Brain microvascular endothelial cell (primary cell): ENCODE results near the gene TMEM212.

Source experiments
- DNase-seq: peaks from one replicate; pipeline ENCODE4 v3.0.0-alpha.2; 2020
- H3K27ac ChIP-seq: fragments of 250-450 bp; sonication (Bioruptor Pico); 2 replicates; pipeline ENCODE4 v1.5.1; 2020; ENCODE audit warnings: mild to moderate bottlenecking, moderate library complexity
- H3K27me3 ChIP-seq: fragments of 250-450 bp; sonication (Bioruptor Pico); replicated peaks from 2 replicates; pipeline ENCODE4 v1.5.1; 2020; ENCODE audit warnings: mild to moderate bottlenecking
- H3K36me3 ChIP-seq: fragments of 250-450 bp; sonication (Bioruptor Pico); replicated peaks from 2 replicates; pipeline ENCODE4 v1.5.1; 2020; ENCODE audit warnings: mild to moderate bottlenecking
- H3K4me3 ChIP-seq: 2 replicates; pipeline ENCODE4 v1.5.1; 2011; ENCODE audit warnings: low read depth, mild to moderate bottlenecking, control low read depth, low read length, moderate library complexity
- CTCF ChIP-seq: IDR thresholded peaks from 2 replicates; pipeline ENCODE4 v1.5.1; 2011; ENCODE audit warnings: low read depth, mild to moderate bottlenecking, moderate library complexity, low read length, control low read depth, inconsistent platforms; ENCODE audit errors: missing control alignments
- in situ Hi-C: cut with HindIII; loops from 2 replicates; pipeline ENCODE4 v1.10.0; 2017; ENCODE audit warnings: low sequenced_read_pairs, low pct_ligation_motif_present

TMEM212 gene

GRCh38 chr3:171842864-171843518, at the start of gene TMEM212:
Gene TMEM212, plus strand, starts transcription at chr3:171843349. Its CDS starts 35 bp downstream, at chr3:171843384.
- H3K36me3 ChIP-seq, result no peaks in the 10 kb centered on the region
- TF ChIP-seq CTCF, result no peak
- peak within 1 kb of the TSS; percentile 49 for H3K27ac ChIP-seq
- in situ Hi-C loops, result no loop called here
- H3K4me3 ChIP-seq, result no peak within 1 kb of the TSS
- H3K27me3 ChIP-seq, result no peaks in the 10 kb centered on the region
- DNase-seq, result no peak

- in situ Hi-C loops, result no loop called here
- TF ChIP-seq CTCF, result no peak
- Histone ChIP-seq H3K27ac (peak overlapping the region; percentile 78), H3K36me3 (no peaks in the 10 kb centered on the region), H3K27me3 (no peaks in the 10 kb centered on the region), H3K4me3 (no peak overlapping the region)
- no peak for DNase-seq
Measured at GRCh38 chr3:171796625-171797264, 46.4 kb upstream of the TMEM212 start.

GRCh38 chr3:171797265-171797679, 45.9 kb upstream of the TMEM212 start:
- no peak for TF ChIP-seq CTCF
- Histone ChIP-seq H3K27me3 (no peaks in the 10 kb centered on the region), H3K36me3 (no peaks in the 10 kb centered on the region), H3K4me3 (no peak overlapping the region), H3K27ac (peak overlapping the region; percentile 78)
- in situ Hi-C loops, result no loop called here
- no peak for DNase-seq

- H3K27me3 ChIP-seq, result no peaks in the 10 kb centered on the region
- H3K4me3 ChIP-seq, result no peak overlapping the region
- in situ Hi-C loops, result no loop called here
- no peak for TF ChIP-seq CTCF
- DNase-seq, result no peak
- peak overlapping the region; percentile 78 for H3K27ac ChIP-seq
- no peaks in the 10 kb centered on the region for H3K36me3 ChIP-seq
Measured at GRCh38 chr3:171797873-171798272, 45.3 kb upstream of the TMEM212 start.

- in situ Hi-C loops, result no loop called here
Measured at GRCh38 chr3:171799501-171799900, 43.6 kb upstream of the TMEM212 start.

More at GRCh38 chr3:171799501-171799900, 43.6 kb upstream of the TMEM212 start:
- DNase-seq, result no peak
- TF ChIP-seq CTCF, result no peak
- H3K36me3 ChIP-seq, result no peaks in the 10 kb centered on the region
- no peak overlapping the region for H3K4me3 ChIP-seq
- H3K27me3 ChIP-seq, result no peaks in the 10 kb centered on the region
- H3K27ac ChIP-seq, result peak overlapping the region; percentile 39
